Glutamatergic neuron (in vitro differentiated cells): ENCODE data around the gene LIPH. TPM values are rescaled to one million over a fixed set of nuclear protein-coding genes. Genes with fewer than 3 reads are reported as not detected.

Source experiments
- DNase-seq: peaks from one replicate; pipeline ENCODE4 v3.0.0; 2022
- H3K27ac Mint-ChIP-seq: one replicate; pipeline ENCODE4 v1.8.0; 2020; ENCODE audit warnings: mild to moderate bottlenecking, mixed read lengths, inconsistent platforms; ENCODE audit not compliant: unreplicated experiment
- H3K27me3 Mint-ChIP-seq: one replicate; pipeline ENCODE4 v1.8.0; 2020; ENCODE audit warnings: mild to moderate bottlenecking, moderate library complexity, mixed read lengths, inconsistent platforms; ENCODE audit not compliant: unreplicated experiment
- H3K36me3 Mint-ChIP-seq: one replicate; pipeline ENCODE4 v1.8.0; 2020; ENCODE audit warnings: mild to moderate bottlenecking, mixed read lengths, inconsistent platforms; ENCODE audit not compliant: unreplicated experiment
- H3K4me1 Mint-ChIP-seq: one replicate; pipeline ENCODE4 v1.8.0; 2020; ENCODE audit warnings: mild to moderate bottlenecking, low read depth, mixed read lengths, inconsistent platforms; ENCODE audit not compliant: unreplicated experiment
- H3K4me3 Mint-ChIP-seq: one replicate; pipeline ENCODE4 v1.8.0; 2020; ENCODE audit warnings: mild to moderate bottlenecking, mixed read lengths, inconsistent platforms; ENCODE audit not compliant: unreplicated experiment
- H3K9me3 Mint-ChIP-seq: one replicate; pipeline ENCODE4 v1.8.0; 2020; ENCODE audit warnings: mild to moderate bottlenecking, moderate library complexity, mixed read lengths, inconsistent platforms; ENCODE audit not compliant: unreplicated experiment
- total RNA-seq: library from RNA; stranded (reverse); fragmentation: NEBNext Ultra II Directional; extraction: Animal tissue kit (Norgen Biotek cat#: 25700); gene quantifications from one replicate; pipeline ENCODE4 v1.2.1, GENCODE V29; 2021; ENCODE audit not compliant: unreplicated experiment
- TF ChIP-seq, protein P1 (sequence below): fragments of 200-600 bp; sonication (generic); IDR thresholded peaks from one replicate; pipeline ENCODE4 v1.5.0; 2021; ENCODE audit not compliant: partially characterized antibody, unreplicated experiment

Gene LIPH
- total RNA-seq, 1 donor from 2014 or later, result not detected

DNA sequence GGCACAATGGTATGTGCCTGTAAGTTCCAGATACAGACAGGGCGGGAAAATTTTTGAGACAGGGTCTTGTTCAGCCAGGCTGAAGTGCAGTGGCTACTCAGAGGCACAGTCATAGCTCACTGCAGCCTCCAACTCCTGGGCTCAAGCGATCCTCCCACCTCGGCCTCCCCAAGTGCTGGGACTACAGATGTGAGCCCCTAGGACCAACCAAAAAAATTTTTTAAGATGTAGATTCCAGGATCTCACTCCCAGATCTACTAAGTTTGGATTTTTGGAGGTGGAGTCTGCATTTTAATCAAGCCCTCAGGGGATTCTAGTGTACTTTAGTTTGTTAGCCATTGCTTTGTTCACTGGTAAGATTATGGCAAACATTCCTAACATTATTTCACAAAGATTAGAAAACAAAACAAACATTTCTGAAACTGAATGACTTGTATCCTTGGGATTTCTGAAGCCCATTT lies 2.7 kb downstream of the LIPH start:
- TF ChIP-seq, protein P1, sequence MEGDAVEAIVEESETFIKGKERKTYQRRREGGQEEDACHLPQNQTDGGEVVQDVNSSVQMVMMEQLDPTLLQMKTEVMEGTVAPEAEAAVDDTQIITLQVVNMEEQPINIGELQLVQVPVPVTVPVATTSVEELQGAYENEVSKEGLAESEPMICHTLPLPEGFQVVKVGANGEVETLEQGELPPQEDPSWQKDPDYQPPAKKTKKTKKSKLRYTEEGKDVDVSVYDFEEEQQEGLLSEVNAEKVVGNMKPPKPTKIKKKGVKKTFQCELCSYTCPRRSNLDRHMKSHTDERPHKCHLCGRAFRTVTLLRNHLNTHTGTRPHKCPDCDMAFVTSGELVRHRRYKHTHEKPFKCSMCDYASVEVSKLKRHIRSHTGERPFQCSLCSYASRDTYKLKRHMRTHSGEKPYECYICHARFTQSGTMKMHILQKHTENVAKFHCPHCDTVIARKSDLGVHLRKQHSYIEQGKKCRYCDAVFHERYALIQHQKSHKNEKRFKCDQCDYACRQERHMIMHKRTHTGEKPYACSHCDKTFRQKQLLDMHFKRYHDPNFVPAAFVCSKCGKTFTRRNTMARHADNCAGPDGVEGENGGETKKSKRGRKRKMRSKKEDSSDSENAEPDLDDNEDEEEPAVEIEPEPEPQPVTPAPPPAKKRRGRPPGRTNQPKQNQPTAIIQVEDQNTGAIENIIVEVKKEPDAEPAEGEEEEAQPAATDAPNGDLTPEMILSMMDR, result no peak

DNA sequence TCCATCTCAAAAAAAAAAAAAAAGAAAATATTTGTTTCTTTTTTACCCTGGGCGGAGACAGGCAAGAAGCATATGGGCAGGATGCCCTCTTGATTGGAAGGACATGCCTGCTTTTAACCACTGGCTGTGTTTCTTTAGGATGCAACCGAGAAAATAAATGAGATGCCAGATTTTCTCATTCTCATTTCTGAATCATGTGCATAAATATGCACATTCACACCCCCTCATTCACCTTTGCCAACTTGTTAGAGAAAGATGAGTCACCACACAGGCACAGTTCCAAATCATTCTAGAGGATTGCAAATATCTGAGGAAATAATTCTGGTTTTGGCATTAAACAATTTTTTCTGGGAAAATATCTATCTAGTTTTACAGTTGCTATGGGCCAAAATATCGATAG lies 3.3 kb downstream of the LIPH start:
- no peaks in the 10 kb centered on the region for H3K9me3 Mint-ChIP-seq
- no peak overlapping the region for H3K4me3 Mint-ChIP-seq
- no peaks in the 10 kb centered on the region for H3K4me1 Mint-ChIP-seq
- DNase-seq, result no peak
- H3K27me3 Mint-ChIP-seq, result no peaks in the 10 kb centered on the region
- H3K36me3 Mint-ChIP-seq, result no peaks in the 10 kb centered on the region
- TF ChIP-seq, protein P1, result no peak
- no peak overlapping the region for H3K27ac Mint-ChIP-seq

More for the DNA sequence above, 2.7 kb downstream of the LIPH start:
- Mint-ChIP-seq H3K9me3 (no peaks in the 10 kb centered on the region), H3K4me3 (no peak overlapping the region), H3K4me1 (no peaks in the 10 kb centered on the region), H3K27me3 (no peaks in the 10 kb centered on the region), H3K36me3 (no peaks in the 10 kb centered on the region), H3K27ac (no peak overlapping the region)
- no peak for DNase-seq

DNA sequence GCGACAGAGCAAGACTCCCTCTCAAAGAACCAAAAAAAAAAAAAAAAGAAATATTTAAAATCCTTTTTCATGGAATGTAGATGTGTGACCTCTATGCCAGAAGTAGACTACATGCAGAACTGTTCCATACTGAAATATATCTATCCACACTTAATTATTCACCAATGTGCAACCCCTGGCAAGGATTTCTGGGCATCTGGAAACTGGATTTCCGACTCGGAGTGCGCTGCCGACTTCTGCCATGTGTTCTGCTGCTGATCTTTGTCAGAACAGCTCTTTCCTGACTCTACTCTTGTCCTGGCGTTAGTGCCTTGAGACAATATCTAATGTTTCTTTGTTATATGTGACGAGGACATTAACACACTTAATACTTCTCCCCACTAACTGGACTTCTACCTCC lies 11.7 kb downstream of the LIPH start:
- no peaks in the 10 kb centered on the region for H3K9me3 Mint-ChIP-seq
- H3K27me3 Mint-ChIP-seq, result peaks cover 2% of the 10 kb centered on the region
- TF ChIP-seq, protein P1, result no peak
- no peaks in the 10 kb centered on the region for H3K36me3 Mint-ChIP-seq
- no peak for DNase-seq
- no peak overlapping the region for H3K4me3 Mint-ChIP-seq
- no peak overlapping the region for H3K27ac Mint-ChIP-seq
- no peaks in the 10 kb centered on the region for H3K4me1 Mint-ChIP-seq

DNA sequence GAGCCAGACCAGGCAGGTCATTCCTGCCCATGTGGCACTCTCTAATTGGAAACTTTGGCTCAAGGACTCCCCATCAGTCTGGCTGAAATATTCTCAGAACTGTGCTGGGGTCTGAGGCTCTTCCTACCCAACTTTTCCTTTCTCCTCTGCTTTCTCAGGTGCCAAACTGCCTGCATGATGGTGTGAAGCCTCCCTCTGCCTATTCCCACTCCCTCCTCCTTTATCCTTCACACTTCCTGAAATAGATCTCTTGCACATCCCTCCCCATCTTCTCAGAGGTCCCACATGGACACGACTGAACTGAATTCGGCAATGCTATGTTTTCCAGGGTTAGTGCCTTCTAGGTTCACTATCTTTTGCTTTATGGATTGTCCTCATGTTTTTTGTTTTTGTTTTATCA lies 12.5 kb downstream of the LIPH start:
- TF ChIP-seq, protein P1, result no peak
- H3K4me1 Mint-ChIP-seq, result no peaks in the 10 kb centered on the region
- no peak overlapping the region for H3K4me3 Mint-ChIP-seq
- H3K27ac Mint-ChIP-seq, result no peak overlapping the region
- H3K9me3 Mint-ChIP-seq, result no peaks in the 10 kb centered on the region
- peaks cover 2% of the 10 kb centered on the region for H3K27me3 Mint-ChIP-seq
- no peak for DNase-seq
- H3K36me3 Mint-ChIP-seq, result no peaks in the 10 kb centered on the region

DNA sequence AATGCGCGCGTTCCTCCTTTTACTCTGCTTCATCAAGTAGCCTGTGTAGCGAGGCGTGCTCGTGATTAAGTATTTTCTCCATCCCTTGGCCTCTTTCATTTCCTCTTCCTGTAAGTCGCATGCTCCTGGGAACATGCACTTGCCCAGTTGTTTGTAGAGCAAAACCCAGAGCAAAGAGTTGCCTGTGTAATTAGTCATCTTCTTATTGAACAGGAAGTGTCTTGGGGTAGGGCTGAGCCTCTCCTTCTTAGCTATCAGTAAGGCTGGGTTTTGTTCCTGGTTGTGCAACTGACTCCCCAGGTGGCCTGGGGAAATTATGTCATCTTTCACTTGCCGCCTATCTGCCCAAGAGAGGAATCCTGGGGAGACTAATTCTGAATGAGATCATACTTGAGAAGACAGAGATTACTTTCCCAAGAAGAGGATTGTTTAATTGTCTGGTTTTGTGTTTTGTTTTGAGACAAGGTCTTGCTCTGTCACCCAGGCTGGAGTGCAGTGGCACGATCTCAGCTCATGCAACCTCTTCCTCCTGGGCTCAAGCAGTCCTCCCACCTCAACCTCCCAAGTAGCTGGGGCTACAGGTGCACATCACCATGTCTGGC lies 14.9 kb downstream of the LIPH start:
- Mint-ChIP-seq H3K36me3 (no peaks in the 10 kb centered on the region), H3K27ac (no peak overlapping the region), H3K4me1 (no peaks in the 10 kb centered on the region), H3K4me3 (no peak overlapping the region), H3K27me3 (peaks cover 2% of the 10 kb centered on the region), H3K9me3 (no peaks in the 10 kb centered on the region)
- DNase-seq, result no peak
- TF ChIP-seq, protein P1, result no peak
